Measurements from ENCODE around the gene CELF6. TPM values are rescaled to one million over a fixed set of nuclear protein-coding genes. Genes with fewer than 3 reads are reported as not detected.

Gene CELF6
- polyA plus RNA-seq, 2 donors, result 1.0 to 1.4 TPM

DNA sequence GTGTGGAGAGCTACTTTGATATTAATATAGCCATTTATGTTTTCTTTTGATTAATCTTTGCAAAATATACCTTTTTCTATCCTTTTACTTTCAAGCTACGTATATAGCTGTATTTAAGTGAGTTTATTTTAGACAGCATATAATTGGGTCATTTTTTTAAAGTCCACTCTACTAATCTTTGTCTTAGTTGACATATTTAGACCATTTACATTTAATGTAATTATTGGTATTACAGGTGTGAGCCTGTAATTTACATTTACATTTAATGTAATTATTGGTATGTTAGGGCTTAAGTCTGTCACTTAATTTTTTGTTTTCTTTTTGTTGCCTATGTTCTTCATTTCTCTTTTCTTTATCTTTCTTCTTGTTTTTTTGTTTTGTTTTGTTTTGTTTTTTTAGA lies 3.8 kb upstream of the CELF6 start:
- Histone ChIP-seq H3K27me3 (ENCODE audit: control insufficient read depth in 1 of 2, insufficient read depth in 2 of 2, low read length in 2 of 2) (no peaks in the 10 kb centered on the region), H3K4me3 (ENCODE audit: low read depth in 1 of 2, low read length in 2 of 2) (no peak overlapping the region), H3K9me3 (ENCODE audit: control insufficient read depth in 2 of 2, insufficient read depth in 1 of 2, low read depth in 1 of 2, low read length in 1 of 2) (peaks cover 0 to 1% of the 10 kb centered on the region in 2 donors), H3K27ac (ENCODE audit: low read depth in 2 of 2, low read length in 1 of 2) (no peak overlapping the region), H3K36me3 (ENCODE audit: control insufficient read depth in 2 of 2, insufficient read depth in 2 of 2, low read length in 1 of 2) (peaks cover 0 to 3% of the 10 kb centered on the region in 2 donors), H3K4me1 (ENCODE audit: control insufficient read depth in 2 of 2, insufficient read depth in 2 of 2, low read length in 1 of 2) (peaks cover 0 to 4% of the 10 kb centered on the region in 2 donors)
- WGBS, 2 donors, result 90 to 95% methylated on average over 1 of the region's 1 CpG

GRCh38 chr15:72319360-72319984 lies 485 bp downstream of the CELF6 start:
- H3K36me3 ChIP-seq (ENCODE audit: control insufficient read depth in 2 of 2, insufficient read depth in 2 of 2, low read length in 1 of 2), result no peaks in the 10 kb centered on the region
- WGBS, 2 donors, result 11 to 12% methylated on average over 38 to 48 of the region's 48 CpGs
- no peaks in the 10 kb centered on the region for H3K27me3 ChIP-seq (ENCODE audit: control insufficient read depth in 1 of 2, insufficient read depth in 2 of 2, low read length in 2 of 2)
- no peak overlapping the region for H3K27ac ChIP-seq (ENCODE audit: low read depth in 2 of 2, low read length in 1 of 2)
- peaks cover 0 to 4% of the 10 kb centered on the region in 2 donors for H3K4me1 ChIP-seq (ENCODE audit: control insufficient read depth in 2 of 2, insufficient read depth in 2 of 2, low read length in 1 of 2)
- peaks cover 0 to 1% of the 10 kb centered on the region in 2 donors for H3K9me3 ChIP-seq (ENCODE audit: control insufficient read depth in 2 of 2, insufficient read depth in 1 of 2, low read depth in 1 of 2, low read length in 1 of 2)
- peak overlapping the region in 1 of 2 donors; percentile 34 for H3K4me3 ChIP-seq (ENCODE audit: low read depth in 1 of 2, low read length in 2 of 2)

DNA sequence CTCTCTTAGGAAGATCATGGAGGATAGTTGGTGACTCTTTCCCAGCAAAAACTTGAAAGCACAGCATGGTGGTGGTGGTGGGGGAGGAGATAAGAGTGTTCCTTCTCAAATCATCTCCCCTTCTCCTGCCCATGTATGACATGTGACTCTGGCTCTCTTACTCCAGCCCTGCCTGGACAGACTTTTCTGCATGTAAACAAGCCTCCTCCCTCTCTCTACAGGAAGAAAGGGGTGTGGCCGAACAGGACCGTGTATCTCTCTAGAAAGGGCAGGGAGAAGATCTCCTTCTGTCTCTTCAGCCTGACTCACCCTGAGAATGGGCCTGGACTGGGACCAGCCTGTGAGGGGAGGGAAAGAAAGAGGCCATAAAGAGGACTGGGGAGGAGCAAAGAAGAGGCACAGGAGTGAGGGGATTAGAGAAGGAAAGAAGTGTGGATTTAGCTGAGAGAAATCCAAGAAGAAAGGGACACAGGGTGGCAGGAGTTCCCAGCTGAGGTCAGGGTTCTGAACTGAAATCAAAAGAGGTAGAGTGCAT lies 1.5 kb downstream of the CELF6 start:
- H3K4me3 ChIP-seq (ENCODE audit: low read depth in 1 of 2, low read length in 2 of 2), result no peak overlapping the region
- peaks cover 0 to 4% of the 10 kb centered on the region in 2 donors for H3K4me1 ChIP-seq (ENCODE audit: control insufficient read depth in 2 of 2, insufficient read depth in 2 of 2, low read length in 1 of 2)
- H3K36me3 ChIP-seq (ENCODE audit: control insufficient read depth in 2 of 2, insufficient read depth in 2 of 2, low read length in 1 of 2), result no peaks in the 10 kb centered on the region
- no peak overlapping the region for H3K27ac ChIP-seq (ENCODE audit: low read depth in 2 of 2, low read length in 1 of 2)
- H3K9me3 ChIP-seq (ENCODE audit: control insufficient read depth in 2 of 2, insufficient read depth in 1 of 2, low read depth in 1 of 2, low read length in 1 of 2), result peaks cover 0 to 1% of the 10 kb centered on the region in 2 donors
- H3K27me3 ChIP-seq (ENCODE audit: control insufficient read depth in 1 of 2, insufficient read depth in 2 of 2, low read length in 2 of 2), result no peaks in the 10 kb centered on the region
- WGBS, 2 donors, result 42 to 46% methylated on average over 2 of the region's 2 CpGs

- H3K4me1 ChIP-seq (ENCODE audit: control insufficient read depth in 2 of 2, insufficient read depth in 2 of 2, low read length in 1 of 2), result peaks cover 0 to 4% of the 10 kb centered on the region in 2 donors
- H3K9me3 ChIP-seq (ENCODE audit: control insufficient read depth in 2 of 2, insufficient read depth in 1 of 2, low read depth in 1 of 2, low read length in 1 of 2), result peaks cover 0 to 1% of the 10 kb centered on the region in 2 donors
- H3K27me3 ChIP-seq (ENCODE audit: control insufficient read depth in 1 of 2, insufficient read depth in 2 of 2, low read length in 2 of 2), result no peaks in the 10 kb centered on the region
- no peak overlapping the region for H3K27ac ChIP-seq (ENCODE audit: low read depth in 2 of 2, low read length in 1 of 2)
- no peak overlapping the region for H3K4me3 ChIP-seq (ENCODE audit: low read depth in 1 of 2, low read length in 2 of 2)
- WGBS, 2 donors, result 70 to 72% methylated on average over 6 of the region's 6 CpGs
- no peaks in the 10 kb centered on the region for H3K36me3 ChIP-seq (ENCODE audit: control insufficient read depth in 2 of 2, insufficient read depth in 2 of 2, low read length in 1 of 2)
Observed at GRCh38 chr15:72315706-72316370, 4.1 kb downstream of the CELF6 start.

GRCh38 chr15:72313881-72314280 lies 6.1 kb downstream of the CELF6 start:
- no peaks in the 10 kb centered on the region for H3K36me3 ChIP-seq (ENCODE audit: control insufficient read depth in 2 of 2, insufficient read depth in 2 of 2, low read length in 1 of 2)
- no peak overlapping the region for H3K4me3 ChIP-seq (ENCODE audit: low read depth in 1 of 2, low read length in 2 of 2)
- no peaks in the 10 kb centered on the region for H3K27me3 ChIP-seq (ENCODE audit: control insufficient read depth in 1 of 2, insufficient read depth in 2 of 2, low read length in 2 of 2)
- no peak overlapping the region for H3K27ac ChIP-seq (ENCODE audit: low read depth in 2 of 2, low read length in 1 of 2)
- H3K9me3 ChIP-seq (ENCODE audit: control insufficient read depth in 2 of 2, insufficient read depth in 1 of 2, low read depth in 1 of 2, low read length in 1 of 2), result no peaks in the 10 kb centered on the region
- H3K4me1 ChIP-seq (ENCODE audit: control insufficient read depth in 2 of 2, insufficient read depth in 2 of 2, low read length in 1 of 2), result no peaks in the 10 kb centered on the region
- WGBS, 2 donors, result 89 to 91% methylated on average over 2 of the region's 2 CpGs

GRCh38 chr15:72313448-72313840 lies 6.5 kb downstream of the CELF6 start:
- Histone ChIP-seq H3K9me3 (ENCODE audit: control insufficient read depth in 2 of 2, insufficient read depth in 1 of 2, low read depth in 1 of 2, low read length in 1 of 2) (no peaks in the 10 kb centered on the region), H3K4me1 (ENCODE audit: control insufficient read depth in 2 of 2, insufficient read depth in 2 of 2, low read length in 1 of 2) (no peaks in the 10 kb centered on the region), H3K4me3 (ENCODE audit: low read depth in 1 of 2, low read length in 2 of 2) (no peak overlapping the region), H3K27me3 (ENCODE audit: control insufficient read depth in 1 of 2, insufficient read depth in 2 of 2, low read length in 2 of 2) (no peaks in the 10 kb centered on the region), H3K36me3 (ENCODE audit: control insufficient read depth in 2 of 2, insufficient read depth in 2 of 2, low read length in 1 of 2) (no peaks in the 10 kb centered on the region), H3K27ac (ENCODE audit: low read depth in 2 of 2, low read length in 1 of 2) (no peak overlapping the region)
- WGBS, 2 donors, result 78 to 83% methylated on average over 2 of the region's 2 CpGs

DNA sequence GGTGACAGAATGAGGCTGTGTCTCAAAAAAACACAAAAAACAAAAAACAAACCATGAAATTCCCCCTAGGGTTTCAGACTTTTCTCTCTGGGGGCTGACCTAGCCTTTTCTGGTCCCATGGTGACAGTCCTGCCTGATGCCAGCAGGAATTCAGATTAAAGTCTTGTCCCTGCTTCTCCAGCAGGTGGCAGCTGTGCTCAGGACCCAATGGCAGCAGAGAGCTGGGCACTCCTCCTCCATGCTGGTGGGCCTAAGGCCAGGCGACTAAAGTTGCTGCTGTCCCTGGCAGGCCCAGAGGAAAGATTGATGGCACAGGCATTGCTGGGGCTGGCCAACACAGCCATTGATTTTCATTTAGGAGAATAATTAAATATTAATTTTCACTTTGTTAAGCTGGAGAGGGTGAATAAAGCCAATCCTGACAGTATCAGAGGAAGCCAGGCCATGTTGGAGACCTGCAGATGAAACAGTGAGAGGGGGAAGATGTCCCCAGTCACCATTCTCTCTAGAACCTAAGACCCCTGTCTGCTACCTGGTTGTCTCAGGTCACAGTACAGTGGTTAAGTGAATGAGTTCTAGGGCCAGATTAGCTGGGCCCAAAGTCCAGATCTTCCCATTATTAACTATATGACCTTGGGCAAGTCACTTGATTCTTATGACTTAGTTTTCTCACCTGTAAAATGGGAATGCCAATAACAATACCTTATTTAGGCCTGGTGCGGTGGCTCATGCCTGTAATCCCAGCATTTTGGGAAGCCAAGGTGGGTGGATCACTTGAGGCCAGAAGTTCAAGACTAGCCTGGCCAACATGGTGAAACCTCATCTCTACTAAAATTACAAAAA lies 7.1 kb downstream of the CELF6 start:
- WGBS, 2 donors, result 51 to 54% methylated on average over 2 of the region's 2 CpGs
- Histone ChIP-seq H3K9me3 (ENCODE audit: control insufficient read depth in 2 of 2, insufficient read depth in 1 of 2, low read depth in 1 of 2, low read length in 1 of 2) (no peaks in the 10 kb centered on the region), H3K36me3 (ENCODE audit: control insufficient read depth in 2 of 2, insufficient read depth in 2 of 2, low read length in 1 of 2) (no peaks in the 10 kb centered on the region), H3K27me3 (ENCODE audit: control insufficient read depth in 1 of 2, insufficient read depth in 2 of 2, low read length in 2 of 2) (no peaks in the 10 kb centered on the region), H3K4me3 (ENCODE audit: low read depth in 1 of 2, low read length in 2 of 2) (no peak overlapping the region), H3K4me1 (ENCODE audit: control insufficient read depth in 2 of 2, insufficient read depth in 2 of 2, low read length in 1 of 2) (no peaks in the 10 kb centered on the region), H3K27ac (ENCODE audit: low read depth in 2 of 2, low read length in 1 of 2) (no peak overlapping the region)

GRCh38 chr15:72307026-72307425 lies 12.9 kb downstream of the CELF6 start:
- Histone ChIP-seq H3K27ac (ENCODE audit: low read depth in 2 of 2, low read length in 1 of 2) (no peak overlapping the region), H3K4me1 (ENCODE audit: control insufficient read depth in 2 of 2, insufficient read depth in 2 of 2, low read length in 1 of 2) (no peaks in the 10 kb centered on the region), H3K4me3 (ENCODE audit: low read depth in 1 of 2, low read length in 2 of 2) (no peak overlapping the region), H3K36me3 (ENCODE audit: control insufficient read depth in 2 of 2, insufficient read depth in 2 of 2, low read length in 1 of 2) (no peaks in the 10 kb centered on the region), H3K27me3 (ENCODE audit: control insufficient read depth in 1 of 2, insufficient read depth in 2 of 2, low read length in 2 of 2) (no peaks in the 10 kb centered on the region), H3K9me3 (ENCODE audit: control insufficient read depth in 2 of 2, insufficient read depth in 1 of 2, low read depth in 1 of 2, low read length in 1 of 2) (no peaks in the 10 kb centered on the region)
- 70% methylated on average over 5 of the region's 5 CpGs for WGBS, 2 donors

DNA sequence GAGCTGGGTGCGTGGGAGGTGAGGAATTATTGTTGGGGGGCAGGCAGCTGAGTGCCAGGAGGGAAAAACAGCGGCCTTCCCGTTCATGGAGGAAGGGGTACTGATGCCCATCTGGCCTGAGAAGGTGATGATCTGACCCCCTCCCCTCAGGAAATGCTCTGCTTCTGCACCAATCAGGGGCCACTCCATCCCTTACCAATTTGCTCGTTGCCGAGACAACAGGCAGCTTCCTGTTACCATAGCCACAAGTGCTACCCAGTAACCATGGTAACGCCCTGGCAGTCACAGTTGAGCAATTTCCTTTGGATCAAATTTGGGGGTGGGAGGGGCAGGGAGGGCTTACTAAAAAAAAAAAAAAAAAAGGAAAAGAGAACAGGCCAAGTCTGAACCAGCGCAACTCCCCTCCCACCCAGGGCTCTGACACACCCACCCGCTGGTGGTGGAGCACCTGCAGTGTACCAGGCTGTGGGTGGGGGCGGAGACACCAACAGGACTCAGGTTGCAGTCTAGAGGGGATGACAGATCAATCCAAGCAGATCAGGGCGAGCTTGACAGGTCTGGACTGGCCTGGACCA lies 13.7 kb downstream of the CELF6 start:
- Histone ChIP-seq H3K27ac (ENCODE audit: low read depth in 2 of 2, low read length in 1 of 2) (no peak overlapping the region), H3K9me3 (ENCODE audit: control insufficient read depth in 2 of 2, insufficient read depth in 1 of 2, low read depth in 1 of 2, low read length in 1 of 2) (no peaks in the 10 kb centered on the region), H3K4me1 (ENCODE audit: control insufficient read depth in 2 of 2, insufficient read depth in 2 of 2, low read length in 1 of 2) (no peaks in the 10 kb centered on the region), H3K36me3 (ENCODE audit: control insufficient read depth in 2 of 2, insufficient read depth in 2 of 2, low read length in 1 of 2) (no peaks in the 10 kb centered on the region), H3K27me3 (ENCODE audit: control insufficient read depth in 1 of 2, insufficient read depth in 2 of 2, low read length in 2 of 2) (no peaks in the 10 kb centered on the region), H3K4me3 (ENCODE audit: low read depth in 1 of 2, low read length in 2 of 2) (no peak overlapping the region)
- 49 to 51% methylated on average over 10 of the region's 10 CpGs for WGBS, 2 donors

Measured in esophagus (tissue), 2 donors.